ENCODE measurements around the gene DHRSX.
"Not testable (repeated sequence)": the region's sequence is repeated elsewhere in the genome, so short reads cannot be mapped to it uniquely, and the experiment has no call there.

Gene DHRSX

DNA sequence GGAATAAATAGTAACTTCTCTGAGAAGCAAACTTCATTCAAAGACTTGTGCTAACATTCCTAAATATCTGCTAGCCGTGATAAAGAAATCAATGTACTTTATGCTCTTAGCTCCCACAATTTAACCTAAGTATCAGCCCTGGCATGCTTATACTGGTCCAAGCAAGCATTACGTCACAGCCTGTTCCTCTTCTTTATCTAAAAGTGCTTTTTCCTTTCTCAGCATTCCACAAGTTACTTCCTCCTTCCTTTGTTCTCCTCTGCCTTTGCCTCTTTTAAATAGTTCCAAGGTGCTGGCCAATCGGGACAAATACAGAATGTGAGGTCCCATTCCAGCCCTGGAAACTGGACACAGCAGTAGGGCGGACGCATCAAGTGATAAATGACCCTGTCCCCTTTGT is 249.6 kb downstream of the DHRSX start:
- DNase-seq = no peak

DNA sequence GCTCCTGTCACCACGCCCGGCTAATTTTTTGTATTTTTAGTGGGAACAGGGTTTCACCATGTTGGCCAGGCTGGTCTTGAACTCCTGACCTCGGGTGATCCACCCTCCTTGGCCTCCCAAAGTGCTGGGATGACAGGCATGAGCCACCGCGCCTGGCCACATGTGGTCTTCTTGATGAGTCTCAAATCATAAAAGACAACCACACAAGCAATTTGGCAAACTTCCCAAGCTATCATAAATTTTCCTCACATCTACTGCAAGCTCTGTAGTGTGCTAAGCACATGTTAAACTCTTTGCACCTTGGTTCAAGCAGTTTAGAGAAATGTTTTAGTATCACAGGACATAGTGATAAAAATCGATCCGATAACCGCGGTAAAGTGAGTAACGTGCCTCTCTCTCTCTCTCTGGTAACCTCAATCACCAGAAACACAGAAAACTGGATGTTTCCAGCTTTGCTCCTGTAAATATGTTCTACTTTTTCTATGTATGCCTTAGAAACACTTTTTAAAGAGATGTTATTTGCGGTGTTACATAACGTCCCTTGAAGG is 256.8 kb downstream of the DHRSX start:
- DNase-seq = no peak

DNA sequence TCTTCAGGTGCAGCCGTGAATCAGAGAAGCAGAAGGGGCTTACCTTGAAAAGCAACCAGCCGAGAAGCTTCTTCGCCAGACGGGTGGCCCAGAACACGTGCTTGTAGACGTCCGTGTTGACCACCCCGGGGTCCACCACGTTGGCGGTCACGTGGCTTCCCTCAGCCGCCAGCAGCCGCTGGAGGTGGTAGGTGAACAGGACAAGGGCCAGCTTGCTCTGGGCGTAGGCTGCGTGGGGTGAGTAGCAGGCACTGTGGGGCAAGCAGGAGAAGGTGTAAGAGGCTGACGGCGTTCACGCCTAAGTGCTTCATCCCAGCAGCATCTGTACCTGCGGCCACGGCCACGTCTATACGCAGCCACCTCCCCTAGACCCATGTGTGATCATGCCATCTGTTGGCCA is 257.8 kb downstream of the DHRSX start:
- no peak for DNase-seq

DNA sequence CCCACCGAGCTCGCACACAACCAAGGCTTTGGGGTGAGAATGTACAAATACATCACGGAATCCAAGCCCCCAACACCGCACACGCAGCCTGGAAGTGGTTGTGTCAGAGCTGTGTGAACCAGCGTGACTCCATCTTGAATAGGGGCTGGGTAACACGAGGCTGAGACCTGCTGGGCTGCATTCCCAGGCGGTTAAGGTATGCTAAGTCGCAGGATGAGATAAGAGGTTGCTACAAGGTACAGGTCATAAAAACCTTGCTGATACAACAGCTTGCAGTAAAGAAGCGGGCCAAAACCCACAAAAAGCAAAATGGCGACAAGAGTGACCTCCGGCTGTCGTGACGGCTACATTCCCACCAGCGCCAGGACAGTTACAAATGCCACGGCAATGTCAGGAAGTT is 258.4 kb downstream of the DHRSX start:
- no peak for DNase-seq

DNA sequence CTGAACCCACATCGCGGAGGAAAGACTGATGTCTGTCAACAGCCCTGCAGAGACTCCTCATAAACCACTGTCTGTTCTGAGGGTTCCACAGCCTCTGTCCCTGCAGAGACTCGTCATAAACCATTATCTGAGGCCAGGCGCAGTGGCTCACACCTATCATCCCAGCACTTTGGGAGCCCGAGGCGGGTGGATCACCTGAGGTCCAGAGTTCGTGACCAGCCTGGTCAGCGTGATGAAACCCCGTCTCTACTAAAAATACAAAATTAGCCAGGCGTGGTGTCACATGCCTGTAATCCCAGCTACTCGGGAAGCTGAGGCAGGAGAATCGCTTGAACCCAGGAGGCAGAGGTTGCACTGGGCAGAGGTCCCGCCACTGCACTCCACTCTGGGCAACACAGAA is 259.3 kb downstream of the DHRSX start:
- not testable (repeated sequence) for DNase-seq

DNA sequence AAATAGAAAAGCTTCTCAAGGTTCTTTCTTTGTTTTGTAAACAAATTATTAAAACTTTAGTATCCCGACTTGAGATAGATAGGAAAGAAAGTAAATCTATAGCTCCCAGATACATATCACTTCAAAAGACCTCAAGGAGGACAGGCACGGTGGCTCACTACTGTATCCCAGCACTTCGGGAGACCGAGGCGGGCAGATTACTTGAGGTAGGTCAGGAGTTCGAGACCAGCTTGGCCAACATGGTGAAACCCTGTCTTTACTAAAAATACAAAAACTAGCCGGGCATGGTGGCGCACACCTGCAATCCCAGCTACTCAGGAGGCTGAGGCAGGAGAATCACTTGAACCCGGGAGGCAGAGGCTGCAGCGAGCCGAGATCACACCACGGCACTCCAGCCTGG is 260.0 kb downstream of the DHRSX start:
- not testable (repeated sequence) for DNase-seq

DNA sequence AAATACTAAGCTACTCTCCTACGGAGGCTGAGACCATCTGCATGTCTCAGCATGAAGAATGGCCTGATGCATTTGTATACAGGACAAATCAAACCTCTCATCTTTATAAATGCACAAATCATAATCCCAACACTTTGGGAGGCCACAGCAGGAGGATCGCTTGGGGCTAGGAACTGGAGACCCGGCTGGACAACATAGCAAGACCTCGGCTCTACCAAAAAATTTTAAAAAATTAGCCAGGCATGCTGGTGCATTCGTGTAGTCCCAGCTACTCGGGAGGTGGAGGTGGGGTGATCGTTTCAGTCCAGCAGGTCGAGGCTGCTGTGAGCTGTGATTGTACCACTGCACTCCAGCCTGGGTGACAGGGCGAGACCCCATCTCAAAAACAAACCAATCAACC is 262.8 kb downstream of the DHRSX start:
- no peak for DNase-seq

DNA sequence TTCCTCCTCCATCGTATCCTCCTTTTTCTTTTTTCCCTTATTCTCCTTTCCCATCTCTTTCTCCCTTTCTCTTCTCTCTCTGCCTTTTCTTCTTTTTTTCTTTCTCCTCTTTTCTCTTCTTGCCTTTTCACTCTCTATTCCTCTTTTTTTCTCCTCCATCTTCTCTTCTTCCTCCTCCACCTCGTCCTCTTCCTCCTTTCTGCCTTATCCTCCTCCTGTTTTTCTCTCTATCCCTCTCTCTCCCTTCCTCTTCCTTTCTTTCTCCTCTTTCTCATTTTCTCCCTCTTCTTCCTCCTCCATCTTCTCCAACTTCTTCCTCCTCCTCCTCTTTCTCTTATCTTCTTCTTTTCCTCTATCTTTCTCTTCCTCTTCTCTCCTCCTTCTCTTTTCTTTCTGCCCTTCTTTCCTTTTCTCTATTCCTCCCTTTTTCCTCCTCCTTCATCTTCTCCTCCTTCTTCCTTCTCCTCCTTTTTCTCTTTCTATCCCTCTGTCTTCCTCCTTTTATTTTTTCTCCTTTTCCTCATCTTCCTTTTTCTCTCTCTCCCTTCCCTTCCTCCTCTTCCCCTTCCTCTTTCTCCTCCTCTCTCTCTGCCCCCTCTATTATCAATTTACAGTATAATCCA is 269.1 kb downstream of the DHRSX start:
- no peak for DNase-seq

DNA sequence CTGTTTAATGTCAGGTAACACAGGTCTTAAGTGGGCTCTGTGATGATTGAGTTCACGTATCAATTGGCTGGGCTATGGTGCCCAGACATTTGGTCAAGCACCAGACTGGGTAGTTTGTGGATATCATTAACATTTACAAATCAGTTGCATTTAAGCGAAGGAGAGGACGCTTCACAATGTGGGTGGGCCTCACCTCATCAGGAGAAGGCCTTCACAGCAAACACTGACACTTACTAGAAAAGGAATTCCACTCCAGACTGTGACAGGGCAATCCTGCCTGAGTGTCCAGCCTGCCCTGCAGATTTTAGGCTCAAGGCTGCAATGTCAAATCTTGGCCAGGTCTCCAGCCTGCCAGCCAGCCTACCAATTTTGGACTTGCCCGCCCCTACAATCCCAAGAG is 270.3 kb downstream of the DHRSX start:
- no peak for DNase-seq

DNA sequence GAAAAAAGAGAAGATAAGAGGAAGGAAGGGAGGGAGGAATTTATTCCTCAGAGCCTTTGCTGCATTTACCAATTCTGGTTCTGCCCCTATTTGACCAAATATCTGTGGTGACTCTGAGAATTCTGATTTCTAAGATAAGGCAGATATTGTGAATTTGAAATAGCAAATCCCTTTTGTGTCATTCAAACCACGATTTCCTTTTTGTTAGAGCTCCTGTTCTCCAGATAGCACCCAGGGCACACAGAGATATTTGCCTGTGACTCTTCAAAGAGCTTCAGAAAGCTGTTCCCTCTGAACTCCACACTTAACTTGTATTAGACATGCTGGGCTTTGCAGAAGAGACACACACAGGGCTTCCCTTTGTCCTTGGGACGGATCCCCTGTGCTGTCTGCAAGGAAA is 272.2 kb downstream of the DHRSX start:
- DNase-seq = no peak

DNA sequence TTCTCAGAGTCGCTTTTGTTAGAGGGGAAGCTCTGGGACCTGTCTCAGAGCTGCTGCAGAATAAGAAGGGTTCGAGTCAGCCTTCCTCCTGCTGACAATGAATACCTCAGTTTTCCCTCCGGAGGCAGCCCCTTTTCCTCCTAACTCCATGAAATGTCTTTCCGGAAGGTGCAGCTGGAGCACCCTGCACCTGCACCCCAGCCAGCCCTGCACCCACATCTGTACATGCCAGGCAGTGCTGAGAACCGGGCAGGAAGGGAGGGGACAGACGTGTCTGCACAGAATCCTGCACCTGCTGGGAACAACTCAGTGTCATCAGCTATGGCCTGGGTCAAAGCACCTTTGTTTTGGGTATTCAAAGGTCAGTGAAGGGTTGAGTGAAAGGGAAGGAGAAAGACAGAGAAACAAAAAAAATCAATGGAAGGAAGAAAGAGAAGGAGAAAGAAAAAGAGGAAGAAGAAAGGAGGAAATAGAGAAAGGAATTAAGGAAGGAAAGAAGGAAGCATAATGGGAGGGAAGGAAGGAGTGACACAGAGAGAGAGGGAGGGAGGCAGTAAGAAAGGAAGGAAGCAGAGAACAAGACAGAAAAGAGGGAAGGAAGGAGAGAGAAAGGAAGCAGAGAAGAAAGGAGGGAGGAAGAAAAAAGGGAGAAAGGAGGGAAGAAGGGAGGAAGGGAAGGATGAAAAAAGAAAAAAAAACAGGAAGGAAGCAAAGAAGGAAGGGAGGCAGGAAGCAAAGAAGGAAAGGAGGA is 273.7 kb downstream of the DHRSX start:
- no peak for DNase-seq

DNA sequence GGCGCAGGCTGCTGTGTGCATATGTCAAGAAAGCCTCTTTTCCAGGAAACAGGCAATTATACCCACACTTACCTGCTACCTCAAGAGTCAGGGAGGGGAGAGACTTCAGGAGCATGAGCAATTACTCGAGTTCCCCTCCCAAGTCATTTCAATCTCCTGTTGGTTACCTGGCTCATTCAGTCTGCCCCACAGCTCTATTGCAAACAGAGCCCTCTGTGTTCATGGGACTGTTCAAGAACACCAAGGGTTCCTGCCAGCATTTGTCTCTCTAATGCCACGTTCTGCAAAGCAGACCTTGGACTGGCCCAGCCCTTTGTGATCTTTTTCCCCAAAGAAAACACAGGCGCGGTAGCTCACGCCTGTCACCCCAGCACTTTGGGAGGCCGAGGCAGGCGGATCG is 274.6 kb downstream of the DHRSX start:
- no peak for DNase-seq

DNA sequence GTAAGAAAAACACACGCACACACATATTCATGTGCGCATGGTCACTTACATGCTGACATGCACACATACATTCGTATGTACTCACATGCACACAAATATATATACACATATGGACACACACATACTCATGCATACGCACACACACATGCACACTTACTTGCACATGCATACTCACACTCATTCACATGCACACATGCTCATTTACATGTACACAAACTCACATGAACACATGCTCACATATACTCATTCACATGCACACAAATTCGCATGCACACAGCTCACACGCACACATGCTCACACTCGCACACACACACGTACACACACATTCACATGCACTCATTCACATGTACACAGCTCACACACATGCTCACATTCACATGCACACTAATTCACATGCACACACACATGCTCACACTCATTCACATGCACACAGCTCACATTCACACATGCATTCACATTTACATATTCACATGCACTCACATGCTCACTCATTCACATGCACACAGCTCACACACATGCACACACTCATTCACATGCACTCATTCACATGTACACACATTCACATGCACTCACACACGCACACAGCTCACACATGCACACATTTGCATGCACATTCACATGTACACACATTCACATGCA is 276.1 kb downstream of the DHRSX start:
- no peak for DNase-seq

DNA sequence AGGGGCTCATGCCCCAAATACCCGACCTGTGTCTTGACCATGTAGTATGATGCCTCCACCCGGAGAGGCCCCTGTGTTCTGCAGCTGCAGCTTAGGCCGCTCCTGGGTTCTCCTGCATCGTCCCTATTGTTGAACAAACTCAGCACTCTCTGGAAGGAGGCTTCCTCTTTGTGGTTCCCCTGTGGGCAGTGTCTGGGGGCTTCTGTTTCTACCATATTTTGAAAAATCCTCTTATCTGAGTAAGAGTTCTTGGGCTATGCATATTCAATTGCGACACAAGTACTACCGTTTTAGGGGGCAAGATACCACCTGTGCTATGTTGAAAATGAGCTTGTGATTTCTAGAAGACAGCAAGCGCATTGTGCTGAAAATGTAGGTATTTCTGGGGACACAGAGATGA is 276.6 kb downstream of the DHRSX start:
- DNase-seq = no peak

DNA sequence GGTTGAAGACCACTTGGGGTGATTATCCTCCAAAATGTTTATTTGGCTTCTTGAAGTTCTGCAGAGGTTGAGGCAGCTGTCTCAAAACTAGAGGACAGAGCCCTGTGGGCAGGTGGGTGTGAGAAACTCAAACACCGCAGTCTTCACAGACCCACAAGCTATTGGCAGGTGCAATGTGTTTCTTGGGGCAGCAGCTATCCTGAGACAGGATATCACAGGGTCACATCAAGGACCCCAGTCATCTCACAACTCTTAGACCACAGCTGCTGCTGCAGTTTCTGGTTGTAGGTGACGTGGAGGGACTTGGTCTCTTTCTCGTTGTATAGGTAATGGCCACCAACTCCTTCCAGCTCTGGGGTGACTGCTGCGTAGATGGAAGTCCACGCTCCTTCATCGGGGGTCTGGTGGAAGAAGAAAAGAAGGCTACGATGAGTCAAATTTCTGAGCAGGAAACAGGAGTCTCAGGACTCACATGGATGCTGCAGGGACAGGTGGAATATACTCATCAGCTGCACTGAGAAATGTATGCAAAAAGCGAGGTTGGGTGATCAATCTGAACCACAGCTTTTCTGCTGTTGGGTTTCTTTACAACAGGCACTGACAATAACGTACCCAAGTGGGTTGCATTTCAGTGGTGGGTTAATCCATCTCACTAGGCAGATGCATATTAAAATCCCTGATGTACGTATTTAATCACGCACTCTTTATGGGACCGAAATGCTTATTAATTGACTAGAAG is 279.8 kb downstream of the DHRSX start:
- DNase-seq = no peak

DNA sequence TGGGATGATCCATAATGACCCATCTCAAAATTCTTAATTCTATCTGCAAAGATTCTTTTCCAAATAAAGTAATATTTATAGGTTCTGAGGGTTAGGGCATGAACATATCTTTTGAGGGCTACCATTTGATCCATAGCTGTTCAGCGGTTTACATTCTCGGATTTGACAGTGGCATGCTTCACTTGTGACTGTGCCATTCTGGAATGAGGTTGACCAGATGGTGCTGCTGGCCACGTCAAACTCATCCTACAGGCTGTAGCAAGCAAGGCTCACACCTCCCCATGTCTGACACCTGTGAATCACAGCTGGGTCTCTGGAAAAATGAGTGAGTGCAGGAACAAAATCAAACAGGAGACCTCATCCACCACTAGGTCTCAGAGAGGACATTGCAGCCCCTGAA is 280.5 kb downstream of the DHRSX start:
- DNase-seq = no peak

DNA sequence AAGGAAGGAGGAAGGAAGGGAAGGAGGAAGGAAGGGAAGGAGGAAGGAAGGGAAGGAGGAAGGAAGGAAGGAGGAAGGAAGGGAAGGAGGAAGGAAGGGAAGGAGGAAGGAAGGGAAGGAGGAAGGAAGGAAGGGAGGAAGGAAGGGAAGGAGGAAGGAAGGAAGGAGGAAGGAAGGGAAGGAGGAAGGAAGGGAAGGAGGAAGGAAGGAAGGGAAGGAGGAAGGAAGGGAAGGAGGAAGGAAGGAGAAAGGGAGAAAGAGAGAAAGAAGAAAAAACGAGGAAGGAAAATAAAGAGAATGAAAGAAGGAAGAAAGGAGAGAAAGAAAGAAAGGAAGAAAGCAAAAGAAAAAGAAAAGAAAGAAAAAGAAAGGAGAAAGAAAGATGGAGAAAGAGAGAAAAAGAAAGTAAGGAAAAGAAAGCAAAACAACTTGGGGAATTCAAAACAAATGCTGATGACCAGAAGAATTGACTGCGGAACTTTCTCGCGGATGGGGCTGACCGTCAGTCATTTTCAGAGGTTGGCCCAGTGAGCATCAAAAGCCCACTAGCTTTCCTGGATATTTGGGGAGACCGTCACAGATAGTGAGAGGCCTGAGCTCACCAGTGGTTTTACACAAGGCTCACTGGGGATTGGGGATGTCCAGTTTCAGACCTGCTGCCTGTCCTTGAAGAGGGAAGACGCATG is 286.5 kb downstream of the DHRSX start:
- not testable (repeated sequence) for DNase-seq

DNA sequence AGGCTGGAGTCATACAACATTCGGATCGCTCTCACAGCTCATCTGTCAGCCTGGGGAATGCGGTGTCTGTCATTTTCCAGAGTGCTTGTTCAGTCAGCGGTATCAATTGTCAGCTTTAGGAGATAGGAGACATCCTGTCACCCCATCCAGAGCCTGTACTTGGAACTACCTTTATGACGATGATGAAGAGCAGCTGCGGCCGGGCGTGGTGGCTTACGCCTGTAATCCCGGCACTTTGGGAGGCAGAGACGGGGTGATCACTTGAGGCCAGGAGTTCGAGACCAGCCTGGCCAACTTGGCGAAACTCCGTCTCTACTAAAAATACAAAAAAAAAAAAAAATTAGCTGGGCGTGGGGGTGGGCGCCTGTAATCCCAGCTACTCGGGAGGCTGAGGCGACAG is 289.1 kb downstream of the DHRSX start:
- not testable (repeated sequence) for DNase-seq

DNA sequence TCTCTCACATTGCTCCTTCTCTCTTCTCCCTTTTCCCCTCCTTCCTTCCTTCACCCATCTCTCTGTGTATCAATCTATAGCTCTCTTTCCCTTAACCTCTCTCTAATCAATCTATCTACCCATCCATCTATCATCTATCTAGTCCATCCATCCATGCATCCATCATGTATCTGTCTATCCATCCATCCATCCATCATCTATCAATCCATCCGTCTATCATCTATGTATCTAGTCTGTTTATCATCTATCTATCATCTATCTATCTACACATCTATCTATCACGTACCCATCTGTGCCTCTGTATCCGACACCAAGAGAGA is 307.5 kb downstream of the DHRSX start:
- no peak for DNase-seq

DNA sequence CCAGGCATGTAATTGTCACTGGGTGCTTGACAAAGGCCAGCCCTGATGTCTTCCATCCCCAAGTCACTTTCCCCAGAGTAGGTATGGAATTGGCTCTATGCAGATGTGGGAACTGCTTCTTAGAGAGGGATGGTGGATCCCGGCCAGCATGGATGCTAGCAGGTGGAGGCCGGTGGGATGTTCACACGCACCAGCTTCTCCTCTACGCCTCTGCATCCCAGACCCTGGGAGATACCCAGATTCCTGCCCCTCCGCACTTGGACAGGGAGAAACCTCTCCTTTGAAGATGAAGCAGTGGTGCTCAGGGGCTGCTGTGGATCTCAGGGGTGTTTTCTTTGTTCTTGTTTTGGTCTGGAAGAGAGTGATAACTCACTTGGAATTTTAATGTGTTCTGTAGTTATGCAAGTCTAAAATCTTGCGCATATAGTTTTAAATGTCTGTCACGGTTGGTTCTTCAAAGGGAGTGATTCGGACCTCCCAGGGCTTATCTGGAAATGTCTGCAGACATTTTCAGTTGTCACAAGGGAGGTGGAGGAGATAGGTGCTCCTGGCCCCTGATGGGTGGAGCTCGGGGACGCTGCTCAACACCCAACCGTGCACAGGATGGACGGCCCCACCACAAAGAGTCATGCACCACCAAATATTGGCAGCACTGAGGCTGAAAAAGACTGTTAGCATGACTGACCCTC is 308.0 kb downstream of the DHRSX start:
- no peak for DNase-seq

DNA sequence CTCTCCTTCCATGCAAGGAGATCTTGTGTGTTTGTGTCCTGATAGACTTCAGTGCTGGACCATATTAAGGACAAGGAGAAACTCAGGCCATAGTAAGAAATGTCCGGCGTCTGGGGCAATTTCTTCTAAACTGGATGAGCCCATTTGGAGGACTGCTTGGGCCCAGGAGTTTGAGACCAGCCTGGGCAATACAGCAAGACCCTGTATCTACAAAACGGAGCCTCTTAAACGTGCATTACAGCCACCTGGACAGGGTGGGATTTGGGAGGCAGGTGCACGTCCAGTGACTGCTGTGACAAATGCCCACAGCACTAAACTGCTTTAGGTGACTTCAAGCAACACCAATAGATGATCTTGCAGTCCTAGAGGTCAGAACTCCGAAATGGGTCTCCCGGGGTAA is 311.9 kb downstream of the DHRSX start:
- no peak for DNase-seq

DNA sequence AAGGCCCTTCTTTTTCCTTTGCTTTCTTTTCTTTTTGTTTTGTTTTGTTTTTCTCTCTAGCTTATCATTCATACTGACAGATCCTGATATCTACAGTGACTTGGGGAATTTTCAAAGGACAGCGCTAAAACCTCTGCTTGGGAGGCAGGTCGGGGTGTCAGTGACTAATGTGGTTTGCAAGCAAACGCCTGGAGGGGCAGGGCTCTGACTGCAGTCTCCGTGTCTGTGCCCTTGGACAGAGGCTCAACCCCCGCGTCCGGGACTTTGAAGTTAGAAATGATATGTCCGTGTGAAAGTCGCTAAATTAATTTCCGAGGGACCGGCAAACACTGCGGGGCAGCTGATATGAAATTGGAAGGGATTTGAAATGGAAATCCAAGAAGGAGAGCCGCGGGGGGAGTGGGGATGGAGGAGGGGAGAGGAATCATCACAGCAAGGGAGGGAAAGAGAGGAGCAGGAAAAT is 312.4 kb downstream of the DHRSX start:
- no peak for DNase-seq
